GM12874 (cell line): ENCODE measurements around the gene CNOT6.

ENCODE experiments used
- TF ChIP-seq, protein P1 (sequence below): IDR thresholded peaks from 2 replicates; pipeline ENCODE4 v1.5.1; 2011; ENCODE audit warnings: low read depth, mild to moderate bottlenecking, control low read depth, low read length, moderate library complexity; ENCODE audit not compliant: insufficient read depth

CNOT6 gene

DNA sequence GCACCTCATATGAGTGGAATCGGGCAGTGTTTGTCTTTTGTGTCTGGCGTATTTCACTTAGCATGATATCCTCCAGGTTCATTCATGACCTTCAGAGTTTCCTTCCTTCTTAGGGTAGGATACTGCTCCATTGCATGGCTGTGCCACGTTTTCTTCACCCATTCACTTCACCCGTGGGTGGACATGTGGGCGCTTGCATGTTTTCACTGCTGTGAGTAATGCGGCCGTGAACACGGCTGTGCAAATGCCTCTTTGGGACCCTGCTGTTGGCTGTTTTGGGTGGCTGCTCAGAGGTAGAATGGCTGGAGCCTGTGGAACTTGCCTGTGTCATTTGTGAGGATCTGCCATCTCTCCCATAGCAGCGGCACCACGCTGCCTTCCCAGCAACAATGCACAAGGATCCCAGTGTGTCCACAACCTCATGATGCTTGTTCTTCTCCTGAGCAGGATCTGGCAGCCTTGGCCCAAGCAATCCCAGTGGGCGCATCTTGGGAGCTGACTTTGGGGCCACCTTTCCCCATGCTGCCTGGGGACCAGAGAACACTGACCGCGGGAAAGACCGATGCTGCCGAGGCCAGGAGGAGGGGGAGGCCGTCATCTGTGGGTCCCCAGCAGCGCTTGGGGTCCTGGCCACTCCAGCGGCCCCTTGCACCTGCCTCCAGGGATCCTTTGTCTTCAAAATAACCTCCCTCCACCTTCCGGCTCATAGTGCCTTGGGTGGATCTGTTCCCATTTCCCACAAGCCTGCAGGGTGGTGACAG lies 99.4 kb downstream of the CNOT6 start:
- TF ChIP-seq, protein P1, sequence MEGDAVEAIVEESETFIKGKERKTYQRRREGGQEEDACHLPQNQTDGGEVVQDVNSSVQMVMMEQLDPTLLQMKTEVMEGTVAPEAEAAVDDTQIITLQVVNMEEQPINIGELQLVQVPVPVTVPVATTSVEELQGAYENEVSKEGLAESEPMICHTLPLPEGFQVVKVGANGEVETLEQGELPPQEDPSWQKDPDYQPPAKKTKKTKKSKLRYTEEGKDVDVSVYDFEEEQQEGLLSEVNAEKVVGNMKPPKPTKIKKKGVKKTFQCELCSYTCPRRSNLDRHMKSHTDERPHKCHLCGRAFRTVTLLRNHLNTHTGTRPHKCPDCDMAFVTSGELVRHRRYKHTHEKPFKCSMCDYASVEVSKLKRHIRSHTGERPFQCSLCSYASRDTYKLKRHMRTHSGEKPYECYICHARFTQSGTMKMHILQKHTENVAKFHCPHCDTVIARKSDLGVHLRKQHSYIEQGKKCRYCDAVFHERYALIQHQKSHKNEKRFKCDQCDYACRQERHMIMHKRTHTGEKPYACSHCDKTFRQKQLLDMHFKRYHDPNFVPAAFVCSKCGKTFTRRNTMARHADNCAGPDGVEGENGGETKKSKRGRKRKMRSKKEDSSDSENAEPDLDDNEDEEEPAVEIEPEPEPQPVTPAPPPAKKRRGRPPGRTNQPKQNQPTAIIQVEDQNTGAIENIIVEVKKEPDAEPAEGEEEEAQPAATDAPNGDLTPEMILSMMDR: no peak

DNA sequence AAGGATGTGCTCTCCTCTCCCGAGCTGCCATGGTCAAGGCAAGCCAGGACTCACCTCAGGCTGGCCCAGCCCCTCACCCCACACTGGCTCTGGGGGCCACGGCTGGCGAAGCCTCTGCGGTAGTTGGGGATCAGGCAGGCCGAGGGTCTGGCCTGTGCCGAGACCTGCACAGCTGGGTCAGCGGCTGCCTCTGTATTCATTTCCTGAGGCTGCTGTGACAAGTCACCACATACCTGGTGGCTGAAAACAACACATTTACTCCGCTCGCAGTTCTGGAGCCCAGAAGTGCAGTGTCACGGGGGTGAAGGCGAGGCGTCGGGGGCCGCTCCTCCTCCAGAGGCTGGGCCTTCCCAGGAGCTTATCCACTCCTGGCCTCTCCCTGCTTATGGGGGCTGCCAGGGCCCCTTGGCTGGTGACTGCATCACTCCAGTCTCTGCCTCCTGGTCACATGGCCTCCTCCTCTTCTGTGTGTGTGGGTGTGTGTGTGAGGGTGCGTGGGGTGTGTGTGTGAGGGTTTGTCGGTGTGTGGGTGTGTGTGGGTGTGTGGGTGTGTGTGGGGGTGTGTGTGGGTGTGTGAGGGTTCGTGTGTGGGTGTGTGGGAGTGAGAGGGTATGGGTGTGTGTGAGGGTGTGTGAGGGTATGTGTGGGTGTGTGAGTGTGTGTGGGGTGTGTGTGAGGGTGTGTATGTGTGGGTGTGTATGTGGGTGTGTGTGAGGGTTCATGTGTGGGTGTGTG lies 100.3 kb downstream of the CNOT6 start:
- TF ChIP-seq, protein P1: no peak

DNA sequence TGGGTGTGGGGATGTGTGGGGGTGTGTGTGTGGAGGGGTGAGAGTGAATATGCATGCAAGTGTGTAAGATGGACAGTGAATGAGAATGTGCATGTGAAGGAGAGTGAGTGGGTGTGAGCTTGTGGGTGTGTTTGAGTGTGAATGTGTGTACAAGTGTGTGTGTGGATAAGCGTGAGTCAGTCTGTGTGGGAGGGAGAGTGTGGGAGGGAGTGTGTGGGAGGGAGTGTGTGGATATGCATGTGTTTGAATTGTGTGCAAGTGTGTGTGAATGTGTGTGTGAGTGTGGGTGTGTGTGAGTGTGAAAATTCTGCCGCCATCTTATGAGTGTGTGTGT lies 100.8 kb downstream of the CNOT6 start:
- TF ChIP-seq, protein P1: no peak

DNA sequence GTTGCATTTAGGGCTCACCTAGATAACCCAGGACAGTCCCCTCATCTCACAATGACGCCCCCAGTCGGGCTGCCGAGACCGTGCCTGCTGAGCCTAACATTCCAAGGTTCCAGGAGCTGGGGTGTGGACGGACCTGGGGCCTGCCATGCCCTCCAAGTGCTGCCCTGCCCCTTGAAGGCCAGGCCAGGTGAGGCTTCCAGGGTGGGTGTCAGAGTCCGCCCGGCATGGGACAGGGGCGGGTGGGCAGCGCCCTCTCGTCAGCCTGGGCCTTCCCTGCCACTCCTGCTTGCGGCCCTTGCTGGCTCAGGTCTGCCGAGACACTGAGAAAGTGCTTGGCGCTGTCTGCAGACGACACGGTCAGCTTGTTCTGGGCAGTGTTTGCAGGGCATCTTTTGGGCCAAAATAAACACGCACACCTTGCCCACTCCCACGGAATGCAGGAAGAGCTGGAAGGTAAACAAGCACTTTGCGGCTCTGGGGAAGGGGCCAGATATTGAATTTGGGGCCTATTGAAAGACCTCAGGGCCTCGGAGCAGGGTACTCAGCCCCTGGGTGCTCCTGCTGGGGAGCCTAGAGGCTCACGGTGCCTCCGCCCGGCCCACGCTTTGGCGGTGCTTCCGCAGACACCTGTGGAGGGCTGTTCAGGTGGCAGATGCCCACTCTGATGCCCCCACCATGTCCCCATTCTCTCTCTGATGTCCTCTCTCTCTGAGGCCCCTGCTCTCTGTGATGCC lies 101.4 kb downstream of the CNOT6 start:
- TF ChIP-seq, protein P1: no peak

DNA sequence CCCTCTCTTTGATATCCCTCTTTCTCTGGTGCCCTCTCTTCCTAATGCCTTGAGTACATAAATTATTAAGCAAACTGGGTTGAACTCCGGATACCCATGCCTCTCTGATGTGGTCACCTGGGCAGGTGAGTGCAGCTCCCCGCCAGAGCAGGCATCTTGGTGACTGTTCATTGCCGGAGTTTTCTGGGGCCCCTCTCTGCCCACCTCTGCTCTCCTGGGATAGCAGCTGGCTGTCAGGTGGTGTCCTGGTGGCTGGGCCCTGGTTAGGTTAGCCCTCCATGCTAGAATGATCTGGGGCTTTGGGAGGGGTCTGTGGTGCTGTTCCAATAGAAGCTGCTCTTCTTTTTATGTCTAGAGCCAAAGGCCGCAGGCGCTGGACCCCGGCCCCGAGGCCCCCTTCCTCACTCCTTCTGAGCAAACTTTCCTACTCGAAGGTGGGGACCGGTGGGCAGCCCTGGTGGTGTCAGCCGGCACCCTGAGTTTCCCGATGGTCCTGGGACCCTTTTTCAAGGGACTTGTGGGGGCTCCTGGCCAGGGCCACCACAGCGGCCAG lies 102.0 kb downstream of the CNOT6 start:
- TF ChIP-seq, protein P1: no peak

DNA sequence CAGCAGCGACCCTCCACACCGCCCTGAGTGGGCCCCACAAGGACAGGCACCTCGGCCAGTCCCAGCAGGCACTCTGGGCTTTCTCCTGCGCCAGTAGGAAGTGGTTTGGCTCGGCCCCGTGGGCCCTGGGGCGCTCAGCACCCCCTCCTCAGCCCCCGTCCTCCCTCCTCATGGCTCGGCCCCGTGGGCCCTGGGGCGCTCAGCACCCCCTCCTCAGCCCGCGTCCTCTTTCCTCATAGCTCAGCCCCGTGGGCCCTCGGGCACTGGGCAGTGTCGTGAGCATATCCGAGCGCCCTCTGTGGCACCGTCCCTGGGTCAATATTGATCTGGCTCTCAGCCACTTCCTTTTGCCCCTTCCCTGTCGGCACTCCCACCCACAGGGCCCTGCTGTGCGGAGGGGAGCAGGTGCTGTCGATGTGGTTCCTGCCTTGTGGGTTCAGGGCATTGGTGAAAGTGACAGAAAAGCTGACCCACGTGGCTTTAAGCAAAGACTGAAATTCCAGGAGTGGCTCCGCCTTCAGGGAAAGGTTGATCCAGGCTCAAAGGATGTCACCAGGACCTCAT lies 102.6 kb downstream of the CNOT6 start:
- TF ChIP-seq, protein P1: no peak

DNA sequence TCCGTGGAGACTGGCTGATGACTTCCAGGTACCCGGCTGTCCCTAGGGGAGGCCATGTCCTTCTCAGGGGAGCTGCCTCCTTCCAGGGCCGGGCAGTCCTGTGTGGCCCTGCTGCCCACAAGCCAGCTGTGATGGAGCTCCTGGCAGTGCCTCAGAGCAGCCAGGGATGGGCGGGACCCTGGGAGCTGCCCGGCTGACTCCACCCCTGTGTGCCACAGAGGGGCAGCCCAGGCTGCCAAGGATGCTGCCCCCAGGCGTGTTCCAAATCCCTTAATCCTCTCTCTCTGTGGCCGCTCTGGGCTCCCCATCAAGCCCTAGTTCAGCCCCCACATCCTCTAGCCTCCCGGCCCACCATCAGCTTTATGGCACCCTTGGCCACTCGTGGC lies 104.1 kb downstream of the CNOT6 start:
- TF ChIP-seq, protein P1: no peak
